ENCODE measurements around the gene OR1S2.
"Not testable (repeated sequence)": the region's sequence is repeated elsewhere in the genome, so short reads cannot be mapped to it uniquely, and the experiment has no call there.

Gene OR1S2, protein sequence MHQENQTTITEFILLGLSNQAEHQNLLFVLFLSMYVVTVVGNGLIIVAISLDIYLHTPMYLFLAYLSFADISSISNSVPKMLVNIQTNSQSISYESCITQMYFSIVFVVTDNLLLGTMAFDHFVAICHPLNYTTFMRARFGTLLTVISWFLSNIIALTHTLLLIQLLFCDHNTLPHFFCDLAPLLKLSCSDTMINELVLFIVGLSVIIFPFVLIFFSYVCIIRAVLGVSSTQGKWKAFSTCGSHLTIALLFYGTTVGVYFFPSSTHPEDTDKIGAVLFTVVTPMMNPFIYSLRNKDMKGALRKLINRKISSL

DNA sequence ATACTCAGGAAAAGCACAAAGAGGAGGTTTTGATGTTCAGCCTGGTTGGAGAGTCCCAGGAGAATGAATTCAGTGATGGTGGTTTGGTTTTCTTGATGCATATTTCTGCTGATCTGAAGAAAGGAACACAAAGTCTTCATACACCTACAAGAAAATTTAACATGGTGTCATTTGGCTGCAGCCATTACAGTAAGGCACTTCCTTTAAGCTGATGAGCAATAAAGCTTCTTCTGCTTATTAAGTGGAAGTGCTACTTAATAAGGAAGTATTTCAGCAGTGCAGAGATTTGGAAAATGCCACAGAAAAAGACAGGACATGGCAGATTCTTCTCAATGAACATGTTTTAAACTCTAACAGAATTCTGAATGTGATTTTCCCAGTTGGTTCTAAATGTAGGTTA is at the start of gene OR1S2:
Gene OR1S2 (minus strand): TSS at position 101 of the 400 bp plus-strand sequence. CDS start 0 bp downstream, at position 101.
- no peak for DNase-seq

- no peak for DNase-seq
Observed at GRCh38 chr11:58243954-58244353, 40.0 kb upstream of the OR1S2 start.

- DNase-seq = no peak
Observed at GRCh38 chr11:58227956-58228615, 24.1 kb upstream of the OR1S2 start.

DNA sequence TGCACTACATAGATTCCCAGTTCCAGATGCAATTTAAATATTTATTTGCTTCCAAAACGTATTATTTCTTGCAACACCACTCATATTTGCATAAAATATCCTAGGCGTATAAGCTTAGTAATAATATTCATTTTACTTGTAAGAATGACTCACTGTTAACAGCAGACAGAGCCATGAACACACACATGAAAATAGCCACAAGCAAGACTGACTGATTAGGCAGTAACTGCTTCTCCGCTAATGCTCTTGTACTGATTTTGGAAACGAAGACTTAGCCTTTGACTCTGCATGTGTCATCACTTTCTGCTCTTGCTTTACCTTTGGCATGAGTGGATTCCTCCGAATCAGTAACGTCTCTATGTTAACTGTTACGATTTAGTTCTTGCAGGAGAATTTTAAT is 18.8 kb upstream of the OR1S2 start:
- DNase-seq = no peak

GRCh38 chr11:58216476-58216875 is 12.5 kb upstream of the OR1S2 start:
- no peak for DNase-seq

- DNase-seq = not testable (repeated sequence)
Observed at GRCh38 chr11:58212420-58212819, 8.5 kb upstream of the OR1S2 start, which contains the start of gene OR1S1. TSS of gene OR1S1 (plus strand) at chr11:58212720.

DNA sequence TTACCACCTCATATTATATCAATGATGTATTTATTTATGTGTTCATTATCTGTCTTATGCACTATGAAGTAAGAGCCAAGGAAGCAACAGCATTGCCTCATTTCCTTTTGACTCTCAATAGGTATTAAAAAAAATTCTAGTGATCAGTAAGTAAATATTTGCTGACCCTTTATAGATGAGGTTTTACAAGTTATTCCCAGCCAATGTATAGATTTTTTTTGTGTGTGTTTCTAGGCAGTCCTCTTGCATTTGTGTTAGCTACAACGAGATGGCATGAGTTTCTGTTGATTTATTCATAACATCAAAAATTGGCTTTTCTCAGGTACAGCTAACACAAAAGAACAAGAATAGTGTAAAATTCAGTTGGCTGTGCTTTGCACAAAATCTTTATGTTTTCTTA is 4.7 kb downstream of the OR1S2 start:
- DNase-seq = no peak

DNA sequence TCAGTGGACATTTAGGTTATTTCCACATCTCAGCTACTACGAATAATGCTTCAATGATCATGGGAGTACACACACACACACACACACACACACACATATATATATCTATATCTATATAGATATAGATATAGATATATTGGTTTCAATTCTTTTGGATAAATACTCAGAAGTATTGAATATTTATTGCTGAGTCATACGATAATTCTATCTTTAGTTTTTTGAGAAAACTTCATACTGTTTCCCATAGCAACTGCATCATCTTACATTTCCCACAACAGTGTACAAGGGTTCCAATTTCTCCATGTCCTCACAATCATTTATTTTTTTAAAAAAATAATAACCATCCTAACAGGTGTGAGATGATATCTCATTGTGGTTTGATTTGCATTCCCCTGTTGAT is 8.0 kb downstream of the OR1S2 start:
- no peak for DNase-seq

DNA sequence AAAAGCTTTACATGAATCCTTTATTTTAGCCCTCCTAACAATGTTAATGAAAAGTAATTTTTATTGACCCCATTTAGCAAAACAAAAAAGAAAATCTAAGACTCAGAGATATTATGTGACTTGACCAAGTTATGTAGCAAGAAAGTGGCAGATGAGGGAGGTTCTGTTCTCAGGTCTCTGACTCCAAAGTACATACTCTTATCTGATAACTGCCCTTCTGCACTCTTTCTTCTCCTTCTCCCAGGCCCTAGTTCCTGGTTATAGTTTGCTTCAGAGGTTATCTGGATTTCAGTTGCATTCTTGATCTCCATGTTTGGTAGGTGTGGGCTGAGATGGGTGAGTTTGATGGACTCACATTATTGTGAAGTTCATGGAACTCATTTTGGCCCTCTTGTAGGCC is 10.6 kb downstream of the OR1S2 start:
- DNase-seq = no peak

DNA sequence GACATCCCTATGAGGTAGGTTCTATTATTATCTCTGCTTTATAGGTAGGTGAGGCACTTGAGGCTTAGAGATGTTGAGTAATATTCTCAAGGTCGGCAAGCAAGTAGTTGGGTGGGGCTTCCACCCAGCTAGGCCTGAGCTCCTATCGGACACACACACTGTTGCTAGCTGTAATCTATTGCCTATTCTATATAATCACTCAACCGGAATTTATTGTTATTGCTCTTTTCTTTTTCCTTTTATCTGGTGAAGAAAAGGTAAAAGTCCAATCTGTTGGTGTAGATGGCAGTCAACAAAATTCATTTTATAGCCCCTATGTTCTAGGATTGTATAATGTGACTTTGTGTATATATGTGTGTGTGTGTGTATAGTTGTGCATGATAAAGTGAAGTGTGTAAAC is 11.7 kb downstream of the OR1S2 start:
- DNase-seq = no peak

GRCh38 chr11:58188770-58189169 is 15.2 kb downstream of the OR1S2 start, which contains the start of gene OR9Q2:
TSS of gene OR9Q2 (plus strand) at chr11:58189070. CDS start at chr11:58190491, 1,421 bp downstream.
- no peak for DNase-seq

GRCh38 chr11:58186938-58187337 is 17.0 kb downstream of the OR1S2 start:
- no peak for DNase-seq

GRCh38 chr11:58179648-58180047 is 24.3 kb downstream of the OR1S2 start:
- DNase-seq = no peak

GRCh38 chr11:58178444-58178843 is 25.5 kb downstream of the OR1S2 start:
- no peak for DNase-seq

- no peak for DNase-seq
Observed at GRCh38 chr11:58177409-58178054, 26.4 kb downstream of the OR1S2 start.

DNA sequence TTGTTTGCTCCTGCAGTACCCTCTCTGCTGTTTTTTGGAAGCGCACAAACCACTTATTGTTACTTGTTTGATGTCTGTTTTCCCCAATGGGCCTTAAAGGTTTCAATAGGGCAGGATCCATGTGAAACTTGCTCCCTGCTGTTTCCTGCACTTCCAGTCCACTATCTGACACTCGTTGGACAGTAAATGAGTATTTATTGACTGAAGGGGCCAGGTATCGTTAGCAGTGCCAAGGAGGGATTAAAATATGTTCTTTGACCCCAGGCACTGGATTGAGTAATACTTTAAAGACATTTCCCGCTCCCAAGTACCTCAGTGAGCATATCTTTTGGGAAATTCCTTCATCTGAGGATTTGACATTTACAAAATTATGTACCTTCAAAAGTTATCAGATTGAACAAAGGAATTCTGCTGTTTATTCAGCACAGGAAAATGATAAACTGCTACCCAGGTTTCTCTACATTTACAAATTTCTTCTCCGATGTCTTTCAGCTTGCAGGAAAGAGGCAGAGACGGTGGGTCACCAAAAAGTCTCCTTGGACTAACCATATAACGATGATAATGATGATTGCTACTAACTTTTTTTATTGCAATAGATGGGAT is 38.3 kb downstream of the OR1S2 start:
- DNase-seq = no peak

DNA sequence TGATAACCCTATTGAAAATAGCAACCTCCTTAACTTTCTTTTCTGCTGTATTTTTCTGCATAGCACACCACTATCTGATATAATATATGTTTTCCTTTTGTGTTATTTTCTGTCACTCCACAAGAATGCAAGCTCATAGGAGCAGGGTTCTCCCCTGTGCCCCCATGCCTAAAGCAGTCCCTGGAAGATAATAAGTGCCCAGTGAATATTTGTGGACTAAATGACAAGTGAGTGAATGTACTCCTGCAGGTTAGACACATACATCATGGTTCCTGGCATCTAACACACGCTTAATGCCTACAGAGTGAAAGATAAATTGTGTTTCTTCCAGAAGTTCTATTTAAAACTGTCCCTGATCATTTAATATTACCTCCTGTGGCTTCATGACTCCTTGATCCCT is 39.0 kb downstream of the OR1S2 start:
- DNase-seq = no peak

GRCh38 chr11:58164389-58164788 is 39.6 kb downstream of the OR1S2 start:
- no peak for DNase-seq

Measured in DMS79 treated with DMSO at 0.1 percent for 48 hours (cell line).